ENCODE measurements around the gene CCDC43.

DNA sequence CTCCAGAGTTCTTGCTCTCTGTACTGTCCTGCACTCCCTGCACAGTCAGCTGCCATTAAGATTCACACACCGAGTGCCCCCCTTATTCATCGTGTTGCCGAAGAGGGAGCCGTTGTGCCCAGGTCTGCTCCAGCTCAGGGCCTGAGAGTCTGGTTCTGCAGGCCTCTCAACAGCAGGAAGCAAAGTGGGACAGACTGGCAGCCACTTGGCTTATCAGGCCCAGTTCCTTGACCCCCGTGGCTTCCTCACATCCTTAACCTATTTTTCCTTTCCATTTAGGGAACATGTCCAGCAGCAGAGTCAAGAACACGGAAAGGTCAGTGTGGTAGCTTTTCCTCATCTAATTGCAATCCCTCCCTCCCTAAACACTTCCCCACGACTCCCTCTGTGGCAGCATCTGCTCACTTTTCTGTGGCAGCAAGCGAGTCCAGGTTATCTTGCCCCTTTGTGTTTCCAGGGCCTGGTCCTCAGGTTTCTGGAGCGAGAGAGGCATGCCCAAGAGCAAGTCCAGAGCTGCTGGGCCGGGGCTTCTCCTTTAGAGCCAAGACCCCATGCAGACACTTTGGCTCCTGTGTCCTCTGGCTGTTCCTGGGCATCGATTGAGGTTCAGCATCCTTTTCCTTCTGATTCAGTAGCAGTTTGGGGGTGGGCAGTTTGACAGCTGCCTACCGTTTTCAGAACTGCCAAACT, 47.1 kb upstream of the CCDC43 start:
- TF ChIP-seq, protein P1, sequence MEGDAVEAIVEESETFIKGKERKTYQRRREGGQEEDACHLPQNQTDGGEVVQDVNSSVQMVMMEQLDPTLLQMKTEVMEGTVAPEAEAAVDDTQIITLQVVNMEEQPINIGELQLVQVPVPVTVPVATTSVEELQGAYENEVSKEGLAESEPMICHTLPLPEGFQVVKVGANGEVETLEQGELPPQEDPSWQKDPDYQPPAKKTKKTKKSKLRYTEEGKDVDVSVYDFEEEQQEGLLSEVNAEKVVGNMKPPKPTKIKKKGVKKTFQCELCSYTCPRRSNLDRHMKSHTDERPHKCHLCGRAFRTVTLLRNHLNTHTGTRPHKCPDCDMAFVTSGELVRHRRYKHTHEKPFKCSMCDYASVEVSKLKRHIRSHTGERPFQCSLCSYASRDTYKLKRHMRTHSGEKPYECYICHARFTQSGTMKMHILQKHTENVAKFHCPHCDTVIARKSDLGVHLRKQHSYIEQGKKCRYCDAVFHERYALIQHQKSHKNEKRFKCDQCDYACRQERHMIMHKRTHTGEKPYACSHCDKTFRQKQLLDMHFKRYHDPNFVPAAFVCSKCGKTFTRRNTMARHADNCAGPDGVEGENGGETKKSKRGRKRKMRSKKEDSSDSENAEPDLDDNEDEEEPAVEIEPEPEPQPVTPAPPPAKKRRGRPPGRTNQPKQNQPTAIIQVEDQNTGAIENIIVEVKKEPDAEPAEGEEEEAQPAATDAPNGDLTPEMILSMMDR (conservative IDR thresholded peaks at IDR 0.05; ENCODE audit: low read depth, low read length) = no peak
- TF ChIP-seq EZH2phosphoT487 (IDR thresholded peaks at IDR 0.05; ENCODE audit: borderline replicate concordance, low read length) (no peak), EZH2 (IDR thresholded peaks at IDR 0.05; ENCODE audit: low read length, unreplicated experiment) (no peak)

All from PC-3 (cell line).